Hypothalamus (tissue), 51 donors: ENCODE measurements around the gene SMAD1.
A peak's percentile ranks its signal among the peaks of the same experiment; 100 is the strongest.
"Not testable (repeated sequence)": the region's sequence is repeated elsewhere in the genome, so short reads cannot be mapped to it uniquely, and the experiment has no call there.

ENCODE experiments used
- DNase-seq, 51 donors: peaks; one replicate each; lab custom pipeline; 2025; lab: John Stamatoyannopoulos, UW

SMAD1 gene

GRCh38 chr4:145552181-145552822, 70.6 kb downstream of the SMAD1 start:
- no peak for DNase-seq

GRCh38 chr4:145553375-145553774, 71.7 kb downstream of the SMAD1 start:
- no peak for DNase-seq

- no peak for DNase-seq
Measured at GRCh38 chr4:145554691-145555090, 73.0 kb downstream of the SMAD1 start.

GRCh38 chr4:145557720-145558119, 76.1 kb downstream of the SMAD1 start:
- DNase-seq, result peak in 27 of 51 donors; percentile 0 to 63 (median 24)

- no peak for DNase-seq
Measured at GRCh38 chr4:145563293-145563985, 81.8 kb downstream of the SMAD1 start.

- no peak for DNase-seq
Measured at GRCh38 chr4:145564540-145564939, 82.9 kb downstream of the SMAD1 start.

GRCh38 chr4:145565328-145565727, 83.7 kb downstream of the SMAD1 start:
- DNase-seq, result no peak

- DNase-seq, result no peak
Measured at GRCh38 chr4:145566086-145566708, 84.5 kb downstream of the SMAD1 start.

GRCh38 chr4:145566768-145567167, 85.1 kb downstream of the SMAD1 start:
- peak in 3 of 51 donors; percentile 1 to 4 (median 2) for DNase-seq

GRCh38 chr4:145567516-145567915, 85.9 kb downstream of the SMAD1 start:
- no peak for DNase-seq

GRCh38 chr4:145574546-145574945, 92.9 kb downstream of the SMAD1 start:
- not testable (repeated sequence) for DNase-seq

- DNase-seq, result no peak
Measured at GRCh38 chr4:145580906-145581305, 99.3 kb downstream of the SMAD1 start.

- DNase-seq, result no peak
Measured at GRCh38 chr4:145583191-145584055, 101.8 kb downstream of the SMAD1 start.

- no peak for DNase-seq
Measured at GRCh38 chr4:145587088-145587754, 105.6 kb downstream of the SMAD1 start.

GRCh38 chr4:145589381-145589780, 107.7 kb downstream of the SMAD1 start:
- DNase-seq, result not testable (repeated sequence)

GRCh38 chr4:145589916-145590702, 108.5 kb downstream of the SMAD1 start:
- no peak for DNase-seq

- DNase-seq, result no peak
Measured at GRCh38 chr4:145602129-145602760, 120.6 kb downstream of the SMAD1 start.

- no peak for DNase-seq
Measured at GRCh38 chr4:145605941-145606340, 124.3 kb downstream of the SMAD1 start.
